ENCODE data around the gene GARIN6. TPM values are rescaled to one million over a fixed set of nuclear protein-coding genes. Genes with fewer than 3 reads are reported as not detected.
"Not testable (repeated sequence)": the region's sequence is repeated elsewhere in the genome, so short reads cannot be mapped to it uniquely, and the experiment has no call there.

The GARIN6 gene
- total RNA-seq, 4 donors from 2014 or later = not detected

DNA sequence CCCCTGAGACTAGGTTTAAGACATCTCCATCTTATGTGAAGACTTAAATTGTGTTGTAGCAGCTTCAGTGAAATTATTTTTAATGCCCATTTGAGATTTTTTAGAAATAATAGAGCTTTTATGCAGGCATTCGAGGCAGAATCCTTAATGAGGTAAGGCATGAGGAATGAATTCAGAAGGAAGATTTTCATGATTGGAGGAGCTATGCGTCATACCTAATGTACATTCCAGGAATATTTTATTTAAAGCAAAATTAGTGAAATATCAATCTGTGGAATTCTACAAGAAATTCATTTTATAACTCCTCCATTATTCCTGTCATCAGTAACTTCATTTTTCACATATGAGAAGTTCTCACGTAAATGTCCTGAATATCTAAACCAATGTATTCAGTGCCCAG, 36.0 kb upstream of the GARIN6 start:
- Histone ChIP-seq H3K36me3 (no peaks in the 10 kb centered on the region), H3K27ac (no peak overlapping the region), H3K4me1 (no peaks in the 10 kb centered on the region), H3K9me3 (no peaks in the 10 kb centered on the region), H3K4me3 (no peak overlapping the region), H3K27me3 (no peaks in the 10 kb centered on the region)
- WGBS, 2 donors (ENCODE audit: low coverage in 1 of 2) = 81 to 86% methylated on average over 3 of the region's 3 CpGs
- TF ChIP-seq, protein P1, sequence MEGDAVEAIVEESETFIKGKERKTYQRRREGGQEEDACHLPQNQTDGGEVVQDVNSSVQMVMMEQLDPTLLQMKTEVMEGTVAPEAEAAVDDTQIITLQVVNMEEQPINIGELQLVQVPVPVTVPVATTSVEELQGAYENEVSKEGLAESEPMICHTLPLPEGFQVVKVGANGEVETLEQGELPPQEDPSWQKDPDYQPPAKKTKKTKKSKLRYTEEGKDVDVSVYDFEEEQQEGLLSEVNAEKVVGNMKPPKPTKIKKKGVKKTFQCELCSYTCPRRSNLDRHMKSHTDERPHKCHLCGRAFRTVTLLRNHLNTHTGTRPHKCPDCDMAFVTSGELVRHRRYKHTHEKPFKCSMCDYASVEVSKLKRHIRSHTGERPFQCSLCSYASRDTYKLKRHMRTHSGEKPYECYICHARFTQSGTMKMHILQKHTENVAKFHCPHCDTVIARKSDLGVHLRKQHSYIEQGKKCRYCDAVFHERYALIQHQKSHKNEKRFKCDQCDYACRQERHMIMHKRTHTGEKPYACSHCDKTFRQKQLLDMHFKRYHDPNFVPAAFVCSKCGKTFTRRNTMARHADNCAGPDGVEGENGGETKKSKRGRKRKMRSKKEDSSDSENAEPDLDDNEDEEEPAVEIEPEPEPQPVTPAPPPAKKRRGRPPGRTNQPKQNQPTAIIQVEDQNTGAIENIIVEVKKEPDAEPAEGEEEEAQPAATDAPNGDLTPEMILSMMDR (IDR thresholded peaks at IDR 0.05) = no peak
- TF ChIP-seq EP300 (IDR thresholded peaks at IDR 0.05) (no peak), POLR2AphosphoS5 (IDR thresholded peaks at IDR 0.05) (no peak), POLR2A (IDR thresholded peaks at IDR 0.05) (no peak)
- no peak for ATAC-seq

DNA sequence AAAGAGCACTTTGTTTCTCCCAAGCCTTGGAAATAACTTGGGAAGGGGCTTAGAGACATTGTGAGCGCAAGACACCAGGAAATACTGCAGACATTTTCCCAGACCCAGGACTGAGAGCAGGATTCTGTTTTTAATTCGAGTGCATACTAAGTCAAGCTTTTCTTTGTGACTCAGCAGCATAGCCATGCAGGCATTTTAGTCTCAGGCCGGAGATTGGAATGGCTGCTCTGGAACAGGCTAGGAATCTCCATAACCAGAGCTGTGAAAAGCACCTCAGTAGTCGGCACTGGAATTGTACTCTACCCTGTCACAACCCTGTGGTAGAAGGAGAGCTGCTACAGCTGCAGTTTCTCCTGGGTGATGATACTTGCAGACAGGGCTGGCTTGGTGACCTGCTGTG, 28.9 kb upstream of the GARIN6 start:
- no peak overlapping the region for H3K4me3 ChIP-seq
- no peak for ATAC-seq
- TF ChIP-seq POLR2AphosphoS5 (IDR thresholded peaks at IDR 0.05) (no peak), POLR2A (IDR thresholded peaks at IDR 0.05) (no peak), EP300 (IDR thresholded peaks at IDR 0.05) (no peak)
- TF ChIP-seq, protein P1 (IDR thresholded peaks at IDR 0.05) = no peak
- 71 to 76% methylated on average over 2 of the region's 4 CpGs for WGBS, 2 donors (ENCODE audit: low coverage in 1 of 2)
- no peak overlapping the region for H3K27ac ChIP-seq
- peaks cover 0 to 42% (median 0%) of the 10 kb centered on the region in 3 donors for H3K9me3 ChIP-seq
- no peaks in the 10 kb centered on the region for H3K36me3 ChIP-seq
- no peaks in the 10 kb centered on the region for H3K4me1 ChIP-seq
- H3K27me3 ChIP-seq = no peaks in the 10 kb centered on the region

DNA sequence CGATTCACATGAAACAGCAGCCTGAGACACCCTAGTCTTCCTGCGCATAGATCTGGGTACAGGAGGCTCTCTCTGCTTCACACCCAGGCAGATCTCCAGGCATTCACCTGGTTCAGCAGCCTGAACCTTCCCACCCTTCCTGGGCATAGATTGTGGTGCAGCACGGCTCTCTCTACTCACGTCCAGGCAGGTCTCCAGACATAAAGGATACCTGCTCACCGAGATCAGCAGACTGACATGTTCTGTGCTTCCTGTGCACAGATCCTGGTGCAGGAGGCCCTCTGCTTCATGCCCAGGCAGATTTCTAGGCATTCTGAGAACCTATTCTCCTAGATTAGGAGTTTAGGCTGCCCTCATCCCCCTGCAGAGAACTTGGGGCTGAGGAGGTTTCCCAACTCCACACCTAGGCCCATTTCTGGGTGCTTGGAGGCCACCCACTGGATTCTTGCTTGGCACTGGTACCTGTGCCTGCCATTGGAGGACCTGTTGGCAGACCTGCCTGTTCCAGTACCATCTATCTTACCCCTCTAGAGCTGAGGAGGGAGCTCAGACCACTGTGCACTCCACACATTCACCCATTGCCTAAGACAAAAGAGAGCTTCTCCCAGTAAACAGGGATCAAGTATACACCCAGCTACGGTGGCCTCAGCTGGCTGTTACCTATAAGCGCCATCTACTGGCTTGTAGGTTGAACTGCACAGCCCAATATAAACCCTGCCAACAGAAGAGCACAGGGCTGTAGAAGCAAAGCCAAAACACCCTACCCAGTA, 28.0 kb upstream of the GARIN6 start:
- TF ChIP-seq, protein P1 (IDR thresholded peaks at IDR 0.05) = peak in 1 of 4 experiments; percentile 18
- no peak for TF ChIP-seq EP300 (IDR thresholded peaks at IDR 0.05)
- TF ChIP-seq POLR2AphosphoS5 (IDR thresholded peaks at IDR 0.05) = no peak
- TF ChIP-seq POLR2A (IDR thresholded peaks at IDR 0.05) = no peak
- ATAC-seq = no peak
- no peaks in the 10 kb centered on the region for H3K4me1 ChIP-seq
- no peaks in the 10 kb centered on the region for H3K27me3 ChIP-seq
- 50% methylated on average over 2 of the region's 7 CpGs; no CpG with 5 or more reads in 1 of the 2 donors for WGBS, 2 donors (ENCODE audit: low coverage in 1 of 2)
- peaks cover 0 to 48% (median 0%) of the 10 kb centered on the region in 3 donors for H3K9me3 ChIP-seq
- no peak overlapping the region for H3K27ac ChIP-seq
- no peak overlapping the region for H3K4me3 ChIP-seq
- H3K36me3 ChIP-seq = no peaks in the 10 kb centered on the region

DNA sequence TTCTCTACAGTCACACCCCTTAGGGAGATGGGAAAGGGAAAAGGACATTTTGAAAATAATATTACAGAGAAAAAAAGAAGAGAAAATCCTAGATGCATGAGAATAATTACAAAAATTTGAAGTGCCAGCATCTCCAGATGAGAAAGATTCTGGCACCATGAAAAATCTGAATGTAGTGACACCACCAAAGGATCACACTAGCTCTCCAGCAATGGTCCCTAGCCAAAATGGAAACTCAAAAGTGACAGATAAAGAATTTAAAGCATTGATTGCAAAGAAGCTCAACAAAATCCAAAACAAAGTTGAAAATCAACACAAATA, 27.4 kb upstream of the GARIN6 start:
- Histone ChIP-seq H3K9me3 (peaks cover 0 to 48% (median 0%) of the 10 kb centered on the region in 3 donors), H3K27ac (no peak overlapping the region), H3K27me3 (no peaks in the 10 kb centered on the region), H3K4me3 (no peak overlapping the region), H3K4me1 (no peaks in the 10 kb centered on the region), H3K36me3 (no peaks in the 10 kb centered on the region)
- ATAC-seq = no peak
- TF ChIP-seq, protein P1 (IDR thresholded peaks at IDR 0.05) = no peak
- TF ChIP-seq EP300 (IDR thresholded peaks at IDR 0.05) (no peak), POLR2AphosphoS5 (IDR thresholded peaks at IDR 0.05) (no peak), POLR2A (IDR thresholded peaks at IDR 0.05) (no peak)

DNA sequence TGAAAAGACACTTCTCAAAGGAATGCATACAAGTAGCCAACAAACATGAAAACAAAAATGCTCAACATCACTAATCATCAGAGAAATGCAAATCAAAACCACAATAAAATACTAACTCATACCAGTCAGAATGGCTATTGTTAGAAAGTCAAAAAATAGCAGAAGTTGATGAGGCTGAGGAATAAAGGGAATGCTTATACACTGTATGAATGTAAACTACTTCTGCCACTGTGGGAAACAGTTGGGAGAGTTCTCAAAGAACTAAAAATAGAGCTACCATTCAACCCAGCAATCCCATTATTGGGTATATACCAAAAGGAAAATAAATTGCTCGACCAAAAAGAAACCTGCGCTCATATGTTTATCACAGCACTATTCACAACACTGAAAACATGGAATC, 23.0 kb upstream of the GARIN6 start:
- not testable (repeated sequence) for H3K4me1 ChIP-seq, ATAC-seq, H3K27me3 ChIP-seq, H3K27ac ChIP-seq, H3K36me3 ChIP-seq, H3K4me3 ChIP-seq
- 73 to 80% methylated on average over 1 to 2 of the region's 2 CpGs for WGBS, 2 donors (ENCODE audit: low coverage in 1 of 2)
- H3K9me3 ChIP-seq = peaks cover 0 to 36% (median 0%) of the 10 kb centered on the region in 3 donors
